GM18498 (cell line): ENCODE measurements around the gene WDR31.
"Not testable (repeated sequence)": the region's sequence is repeated elsewhere in the genome, so short reads cannot be mapped to it uniquely, and the experiment has no call there.

Experiments
- ATAC-seq: cut with Tn5 transposase; IDR thresholded peaks from one replicate; pipeline ENCODE4 v1.9.1; 2021; ENCODE audit warnings: mild to moderate bottlenecking, moderate library complexity; ENCODE audit not compliant: unreplicated experiment

WDR31 gene

GRCh38 chr9:113340011-113340699 lies at the start of gene WDR31:
Gene WDR31, minus strand, starts transcription at chr9:113340275. Its CDS starts 8,253 bp downstream, at chr9:113332022.
- peak; percentile 98 for ATAC-seq

GRCh38 chr9:113389451-113389850 lies 49.4 kb upstream of the WDR31 start:
- ATAC-seq: no peak

- no peak for ATAC-seq
These were observed 48.8 kb upstream of the WDR31 start for GRCh38 chr9:113388833-113389232.

- ATAC-seq: no peak
These were observed 47.6 kb upstream of the WDR31 start for GRCh38 chr9:113387560-113388230.

- ATAC-seq: no peak
These were observed 46.7 kb upstream of the WDR31 start for GRCh38 chr9:113386571-113387393.

GRCh38 chr9:113381909-113382411 lies 41.9 kb upstream of the WDR31 start:
- no peak for ATAC-seq

- ATAC-seq: not testable (repeated sequence)
These were observed 41.4 kb upstream of the WDR31 start for GRCh38 chr9:113381441-113381840.

GRCh38 chr9:113380869-113381378 lies 40.8 kb upstream of the WDR31 start:
- peak; percentile 32 for ATAC-seq

- ATAC-seq: not testable (repeated sequence)
These were observed 39.7 kb upstream of the WDR31 start for GRCh38 chr9:113379829-113380210.

GRCh38 chr9:113379094-113379828 lies 39.2 kb upstream of the WDR31 start:
- ATAC-seq: not testable (repeated sequence)

GRCh38 chr9:113376634-113377567 lies 36.8 kb upstream of the WDR31 start, which contains the start of gene HDHD3:
Gene HDHD3, minus strand, starts transcription at chr9:113376986. Its CDS starts 2,632 bp downstream, at chr9:113374354.
- ATAC-seq: peak; percentile 90

- no peak for ATAC-seq
These were observed 35.3 kb upstream of the WDR31 start for GRCh38 chr9:113375057-113376023.

GRCh38 chr9:113373676-113374392 lies 33.8 kb upstream of the WDR31 start:
- no peak for ATAC-seq

GRCh38 chr9:113373256-113373655 lies 33.2 kb upstream of the WDR31 start:
- no peak for ATAC-seq

GRCh38 chr9:113372059-113372458 lies 32.0 kb upstream of the WDR31 start:
- ATAC-seq: no peak

- ATAC-seq: no peak
These were observed 30.8 kb upstream of the WDR31 start for GRCh38 chr9:113370806-113371325.

- ATAC-seq: no peak
These were observed 29.7 kb upstream of the WDR31 start for GRCh38 chr9:113369855-113370140.
